T-helper 2 cell treated with Interferon-gamma antibody and Interleukin-4, amounts not matched to agents 5 μg/mL and 100 μg/mL, for 36 hours (primary cell): ENCODE results near the gene SCRN2.

Experiments
- DNase-seq: peaks from one replicate; pipeline ENCODE4 v3.0.0; 2021; ENCODE audit warnings: low spot score
- H3K27ac Mint-ChIP-seq: one replicate; pipeline ENCODE4 v1.8.0; 2021; ENCODE audit warnings: mild to moderate bottlenecking, mixed read lengths
- H3K27me3 Mint-ChIP-seq: one replicate; pipeline ENCODE4 v1.8.0; 2021; ENCODE audit warnings: low read depth, mixed read lengths
- H3K36me3 Mint-ChIP-seq: one replicate; pipeline ENCODE4 v1.8.0; 2021; ENCODE audit warnings: low read depth, mixed read lengths
- H3K4me1 Mint-ChIP-seq: one replicate; pipeline ENCODE4 v1.8.0; 2021; ENCODE audit warnings: low read depth, mixed read lengths
- H3K4me3 Mint-ChIP-seq: one replicate; pipeline ENCODE4 v1.8.0; 2022; ENCODE audit warnings: mild to moderate bottlenecking, moderate library complexity, mixed read lengths
- H3K9me3 Mint-ChIP-seq: one replicate; pipeline ENCODE4 v1.8.0; 2021; ENCODE audit warnings: mixed read lengths

The SCRN2 gene

GRCh38 chr17:47840742-47841487 is at the start of gene SCRN2:
Gene SCRN2 (minus strand): TSS chr17:47841273. CDS start chr17:47840843, 430 bp downstream.
- Mint-ChIP-seq H3K9me3 (no peaks in the 10 kb centered on the region), H3K36me3 (no peaks in the 10 kb centered on the region), H3K4me1 (peaks cover 21% of the 10 kb centered on the region), H3K4me3 (peak within 1 kb of the TSS; percentile 99), H3K27ac (peak within 1 kb of the TSS; percentile 93), H3K27me3 (peaks cover 16% of the 10 kb centered on the region)
- DNase-seq = peak; percentile 89

- no peaks in the 10 kb centered on the region for H3K27me3 Mint-ChIP-seq
- H3K27ac Mint-ChIP-seq = no peak overlapping the region
- peaks cover 20% of the 10 kb centered on the region for H3K4me1 Mint-ChIP-seq
- H3K4me3 Mint-ChIP-seq = no peak overlapping the region
- no peaks in the 10 kb centered on the region for H3K9me3 Mint-ChIP-seq
- DNase-seq = peak; percentile 82
- peaks cover 1% of the 10 kb centered on the region for H3K36me3 Mint-ChIP-seq
Measured at GRCh38 chr17:47889734-47890529, 48.9 kb upstream of the SCRN2 start.

- no peak overlapping the region for H3K27ac Mint-ChIP-seq
- peaks cover 9% of the 10 kb centered on the region for H3K4me1 Mint-ChIP-seq
- DNase-seq = no peak
- H3K9me3 Mint-ChIP-seq = no peaks in the 10 kb centered on the region
- no peaks in the 10 kb centered on the region for H3K27me3 Mint-ChIP-seq
- H3K4me3 Mint-ChIP-seq = no peak overlapping the region
- no peaks in the 10 kb centered on the region for H3K36me3 Mint-ChIP-seq
Measured at GRCh38 chr17:47888293-47888692, 47.2 kb upstream of the SCRN2 start.

- Mint-ChIP-seq H3K4me1 (peaks cover 3% of the 10 kb centered on the region), H3K9me3 (no peaks in the 10 kb centered on the region), H3K27ac (no peak overlapping the region), H3K27me3 (peaks cover 6% of the 10 kb centered on the region), H3K4me3 (no peak overlapping the region), H3K36me3 (no peaks in the 10 kb centered on the region)
- no peak for DNase-seq
Measured at GRCh38 chr17:47884905-47885730, 44.0 kb upstream of the SCRN2 start.

GRCh38 chr17:47884427-47884740 is 43.3 kb upstream of the SCRN2 start:
- Mint-ChIP-seq H3K27ac (no peak overlapping the region), H3K36me3 (no peaks in the 10 kb centered on the region), H3K9me3 (no peaks in the 10 kb centered on the region), H3K4me1 (peaks cover 1% of the 10 kb centered on the region), H3K4me3 (no peak overlapping the region), H3K27me3 (peaks cover 8% of the 10 kb centered on the region)
- no peak for DNase-seq

- no peaks in the 10 kb centered on the region for H3K36me3 Mint-ChIP-seq
- H3K27me3 Mint-ChIP-seq = peaks cover 13% of the 10 kb centered on the region
- H3K4me1 Mint-ChIP-seq = peaks cover 4% of the 10 kb centered on the region
- no peak for DNase-seq
- H3K9me3 Mint-ChIP-seq = no peaks in the 10 kb centered on the region
- no peak overlapping the region for H3K4me3 Mint-ChIP-seq
- no peak overlapping the region for H3K27ac Mint-ChIP-seq
Measured at GRCh38 chr17:47883589-47884426, 42.7 kb upstream of the SCRN2 start.

GRCh38 chr17:47882695-47883588 is 41.9 kb upstream of the SCRN2 start:
- H3K27ac Mint-ChIP-seq = no peak overlapping the region
- H3K27me3 Mint-ChIP-seq = peaks cover 18% of the 10 kb centered on the region
- no peaks in the 10 kb centered on the region for H3K36me3 Mint-ChIP-seq
- no peaks in the 10 kb centered on the region for H3K9me3 Mint-ChIP-seq
- H3K4me1 Mint-ChIP-seq = peaks cover 4% of the 10 kb centered on the region
- no peak overlapping the region for H3K4me3 Mint-ChIP-seq
- DNase-seq = no peak

- no peak for DNase-seq
- Mint-ChIP-seq H3K27me3 (peaks cover 23% of the 10 kb centered on the region), H3K36me3 (no peaks in the 10 kb centered on the region)
Measured at GRCh38 chr17:47882247-47882646, 41.2 kb upstream of the SCRN2 start.

GRCh38 chr17:47879776-47880454 is 38.8 kb upstream of the SCRN2 start:
- no peaks in the 10 kb centered on the region for H3K9me3 Mint-ChIP-seq
- H3K36me3 Mint-ChIP-seq = no peaks in the 10 kb centered on the region
- H3K27ac Mint-ChIP-seq = no peak overlapping the region
- peaks cover 4% of the 10 kb centered on the region for H3K4me1 Mint-ChIP-seq
- H3K27me3 Mint-ChIP-seq = peaks cover 34% of the 10 kb centered on the region
- DNase-seq = no peak
- no peak overlapping the region for H3K4me3 Mint-ChIP-seq

More at GRCh38 chr17:47882247-47882646, 41.2 kb upstream of the SCRN2 start:
- no peak overlapping the region for H3K4me3 Mint-ChIP-seq
- no peak overlapping the region for H3K27ac Mint-ChIP-seq
- peaks cover 4% of the 10 kb centered on the region for H3K4me1 Mint-ChIP-seq
- H3K9me3 Mint-ChIP-seq = no peaks in the 10 kb centered on the region

GRCh38 chr17:47879028-47879585 is 38.0 kb upstream of the SCRN2 start:
- Mint-ChIP-seq H3K4me1 (peaks cover 4% of the 10 kb centered on the region), H3K4me3 (no peak overlapping the region), H3K27ac (no peak overlapping the region), H3K9me3 (no peaks in the 10 kb centered on the region), H3K27me3 (peaks cover 40% of the 10 kb centered on the region), H3K36me3 (no peaks in the 10 kb centered on the region)
- DNase-seq = peak; percentile 12

GRCh38 chr17:47878203-47879027 is 37.3 kb upstream of the SCRN2 start:
- H3K4me1 Mint-ChIP-seq = peaks cover 4% of the 10 kb centered on the region
- H3K27ac Mint-ChIP-seq = no peak overlapping the region
- no peaks in the 10 kb centered on the region for H3K9me3 Mint-ChIP-seq
- H3K36me3 Mint-ChIP-seq = no peaks in the 10 kb centered on the region
- no peak for DNase-seq
- peaks cover 46% of the 10 kb centered on the region for H3K27me3 Mint-ChIP-seq
- H3K4me3 Mint-ChIP-seq = no peak overlapping the region
